K562 (cell line): Measurements from ENCODE around the gene MAP3K7. TPM values are rescaled to one million over a fixed set of nuclear protein-coding genes. Genes with fewer than 3 reads are reported as not detected.

ENCODE experiments used
- BRD9 ChIP-seq: fragments of 450-650 bp; IDR thresholded peaks from 2 replicates; pipeline ENCODE4 v1.6.1; 2018; ENCODE audit warnings: low read depth; ENCODE audit not compliant: partially characterized antibody
- CAMTA2 ChIP-seq: fragments of 250-450 bp; sonication (Bioruptor Pico); conservative IDR thresholded peaks from 2 replicates; pipeline ENCODE4 v1.5.1; 2022
- PHB ChIP-seq: fragments of 250-450 bp; sonication (Bioruptor Pico); IDR thresholded peaks from 2 replicates; pipeline ENCODE4 v1.5.0; 2021
- RAD51 ChIP-seq: fragments of 450-650 bp; IDR thresholded peaks from 2 replicates; pipeline ENCODE4 v1.7.1; 2016; ENCODE audit warnings: low read depth, mild to moderate bottlenecking, borderline replicate concordance
- RCOR1 ChIP-seq, 2 experiments: IDR thresholded peaks; 2 replicates each; pipeline ENCODE4 v1.6.1; 2012; ENCODE audit warnings: low read depth in 2 of 2, low read length in 2 of 2, borderline replicate concordance in 1 of 2, improper control_type of control experiment in 1 of 2
- TEAD2 ChIP-seq: fragments of 450-650 bp; IDR thresholded peaks from 2 replicates; pipeline ENCODE4 v1.6.1; 2016; ENCODE audit warnings: missing genetic modification characterization, control low read depth, missing compliant biosample characterization
- ZC3H8 ChIP-seq: fragments of 450-650 bp; IDR thresholded peaks from 2 replicates; pipeline ENCODE4 v1.6.1; 2017
- ZNF134 ChIP-seq: fragments of 250-450 bp; sonication (Bioruptor Pico); conservative IDR thresholded peaks from 2 replicates; pipeline ENCODE4 v1.4.0; 2020
- ZNF384 ChIP-seq: IDR thresholded peaks from 2 replicates; pipeline ENCODE4 v1.6.1; 2012; ENCODE audit warnings: low read depth, low read length, improper control_type of control experiment
- ZNF707 ChIP-seq: fragments of 250-450 bp; sonication (Bioruptor Pico); conservative IDR thresholded peaks from 2 replicates; pipeline ENCODE4 v1.8.0; 2022; ENCODE audit warnings: inconsistent platforms, mild to moderate bottlenecking, moderate library complexity
- polyA plus RNA-seq, 8 experiments: library from polyadenylated mRNA; depleted of rRNA in 4 of 8; stranded (reverse) in 5 of 8; unstranded in 3 of 8; fragments of >200 nt; fragmentation: Nextera tagmentation in 2 of 8; fragmentation: Illumina TruSeq in 1 of 8; extraction: Ambion mirVana in 2 of 8; extraction: Trizol in 1 of 8; gene quantifications; 2 replicates each; pipeline versions ENCODE4 v1.2.1 to v1.2.3, GENCODE V29; 2011 to 2014; ENCODE audit warnings: inconsistent platforms in 1 of 8, missing spikeins in 1 of 8
- total RNA-seq, 7 experiments: library from RNA; depleted of rRNA in 6 of 7; stranded (reverse); fragments of >200 nt in 6 of 7; fragmentation: Illumina TruSeq in 2 of 7; extraction: Trizol in 2 of 7; gene quantifications; 2 replicates each; pipeline versions ENCODE4 v1.2.1 to v1.2.3, GENCODE V29; 2011 to 2021; ENCODE audit warnings: low replicate concordance in 1 of 7
- TF ChIP-seq, protein P1 (sequence below): sonication (generic); formaldehyde crosslinking; IDR thresholded peaks from 2 replicates; pipeline ENCODE4 v1.4.0; 2020; ENCODE audit warnings: mild to moderate bottlenecking, missing genetic modification reagents
- TF ChIP-seq, protein P2 (sequence below): sonication (generic); formaldehyde crosslinking; IDR thresholded peaks from 2 replicates; pipeline ENCODE4 v1.8.0; 2023; ENCODE audit warnings: mild to moderate bottlenecking, missing genetic modification reagents
- TF ChIP-seq, protein P3 (sequence below): fragments of 250-450 bp; sonication (Bioruptor Pico); IDR thresholded peaks from 2 replicates; pipeline ENCODE4 v1.8.0; 2021; ENCODE audit warnings: moderate library complexity, mild to moderate bottlenecking, inconsistent platforms
- TF ChIP-seq, protein P4 (sequence below): conservative IDR thresholded peaks from 2 replicates; pipeline ENCODE4 v1.6.1; 2011; ENCODE audit warnings: low read depth, mild to moderate bottlenecking, low read length; ENCODE audit not compliant: control insufficient read depth
- TF ChIP-seq, protein P5 (sequence below): fragments of 450-650 bp; conservative IDR thresholded peaks from 2 replicates; pipeline ENCODE4 v1.6.1; 2016; ENCODE audit warnings: missing genetic modification characterization, low read depth, mild to moderate bottlenecking, missing compliant biosample characterization, moderate library complexity
- TF ChIP-seq, protein P6 (sequence below): sonication (generic); formaldehyde crosslinking; IDR thresholded peaks from 2 replicates; pipeline ENCODE4 v1.8.1; 2023; ENCODE audit warnings: mild to moderate bottlenecking, missing genetic modification reagents

Gene MAP3K7
- total and polyA plus RNA-seq, 9 of the 15 experiments (the other 6 are each of a cell fraction or from before 2014, with no cell fraction given), result 13.4 to 60.9 (median 34.8) TPM

DNA sequence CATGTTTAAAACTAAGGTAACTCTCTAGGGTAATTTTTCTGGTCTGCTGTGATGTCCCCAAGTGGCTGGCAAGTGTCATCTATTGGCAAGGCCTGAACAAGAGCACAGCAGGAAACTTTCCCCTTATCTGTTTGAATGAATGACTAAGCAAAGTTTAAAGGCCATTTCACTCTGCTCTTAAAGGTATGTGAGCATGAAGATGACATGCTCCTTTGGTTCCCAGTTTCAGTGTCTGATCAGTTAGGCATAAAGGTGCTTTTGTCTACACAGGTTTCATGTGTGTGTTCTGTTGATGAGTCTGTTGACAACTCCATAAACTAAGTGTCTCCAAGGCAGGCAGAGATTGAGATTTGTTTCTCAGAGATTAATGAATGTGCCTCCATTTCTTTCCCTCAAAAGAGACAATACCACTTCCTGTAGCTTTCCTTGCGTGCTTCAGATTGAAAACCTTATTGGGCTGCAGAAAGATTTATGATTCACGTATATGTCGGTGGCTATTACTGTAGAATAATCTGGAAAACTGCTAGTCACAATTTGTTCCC lies 83.9 kb downstream of the MAP3K7 start (continued):
- TF ChIP-seq, protein P1, sequence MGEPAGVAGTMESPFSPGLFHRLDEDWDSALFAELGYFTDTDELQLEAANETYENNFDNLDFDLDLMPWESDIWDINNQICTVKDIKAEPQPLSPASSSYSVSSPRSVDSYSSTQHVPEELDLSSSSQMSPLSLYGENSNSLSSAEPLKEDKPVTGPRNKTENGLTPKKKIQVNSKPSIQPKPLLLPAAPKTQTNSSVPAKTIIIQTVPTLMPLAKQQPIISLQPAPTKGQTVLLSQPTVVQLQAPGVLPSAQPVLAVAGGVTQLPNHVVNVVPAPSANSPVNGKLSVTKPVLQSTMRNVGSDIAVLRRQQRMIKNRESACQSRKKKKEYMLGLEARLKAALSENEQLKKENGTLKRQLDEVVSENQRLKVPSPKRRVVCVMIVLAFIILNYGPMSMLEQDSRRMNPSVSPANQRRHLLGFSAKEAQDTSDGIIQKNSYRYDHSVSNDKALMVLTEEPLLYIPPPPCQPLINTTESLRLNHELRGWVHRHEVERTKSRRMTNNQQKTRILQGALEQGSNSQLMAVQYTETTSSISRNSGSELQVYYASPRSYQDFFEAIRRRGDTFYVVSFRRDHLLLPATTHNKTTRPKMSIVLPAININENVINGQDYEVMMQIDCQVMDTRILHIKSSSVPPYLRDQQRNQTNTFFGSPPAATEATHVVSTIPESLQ (CRISPR knock-in tag), result no peak
- TF ChIP-seq RCOR1 (IDR thresholded peaks at IDR 0.05; ENCODE audit: borderline replicate concordance in 1 of 2, low read depth in 2 of 2, low read length in 2 of 2) (peak in 1 of 2 experiments; percentile 57; a peak in 1 of 4 replicates), PHB (CRISPR knock-in tag) (no peak), RAD51 (no peak), TEAD2 (no peak; the same call in 1 of the 2 replicates), CAMTA2 (CRISPR knock-in tag) (no peak), ZNF134 (CRISPR knock-in tag) (no peak), ZNF384 (no peak), BRD9 (no peak), ZC3H8 (no peak), ZNF707 (no peak)
- TF ChIP-seq, protein P2, sequence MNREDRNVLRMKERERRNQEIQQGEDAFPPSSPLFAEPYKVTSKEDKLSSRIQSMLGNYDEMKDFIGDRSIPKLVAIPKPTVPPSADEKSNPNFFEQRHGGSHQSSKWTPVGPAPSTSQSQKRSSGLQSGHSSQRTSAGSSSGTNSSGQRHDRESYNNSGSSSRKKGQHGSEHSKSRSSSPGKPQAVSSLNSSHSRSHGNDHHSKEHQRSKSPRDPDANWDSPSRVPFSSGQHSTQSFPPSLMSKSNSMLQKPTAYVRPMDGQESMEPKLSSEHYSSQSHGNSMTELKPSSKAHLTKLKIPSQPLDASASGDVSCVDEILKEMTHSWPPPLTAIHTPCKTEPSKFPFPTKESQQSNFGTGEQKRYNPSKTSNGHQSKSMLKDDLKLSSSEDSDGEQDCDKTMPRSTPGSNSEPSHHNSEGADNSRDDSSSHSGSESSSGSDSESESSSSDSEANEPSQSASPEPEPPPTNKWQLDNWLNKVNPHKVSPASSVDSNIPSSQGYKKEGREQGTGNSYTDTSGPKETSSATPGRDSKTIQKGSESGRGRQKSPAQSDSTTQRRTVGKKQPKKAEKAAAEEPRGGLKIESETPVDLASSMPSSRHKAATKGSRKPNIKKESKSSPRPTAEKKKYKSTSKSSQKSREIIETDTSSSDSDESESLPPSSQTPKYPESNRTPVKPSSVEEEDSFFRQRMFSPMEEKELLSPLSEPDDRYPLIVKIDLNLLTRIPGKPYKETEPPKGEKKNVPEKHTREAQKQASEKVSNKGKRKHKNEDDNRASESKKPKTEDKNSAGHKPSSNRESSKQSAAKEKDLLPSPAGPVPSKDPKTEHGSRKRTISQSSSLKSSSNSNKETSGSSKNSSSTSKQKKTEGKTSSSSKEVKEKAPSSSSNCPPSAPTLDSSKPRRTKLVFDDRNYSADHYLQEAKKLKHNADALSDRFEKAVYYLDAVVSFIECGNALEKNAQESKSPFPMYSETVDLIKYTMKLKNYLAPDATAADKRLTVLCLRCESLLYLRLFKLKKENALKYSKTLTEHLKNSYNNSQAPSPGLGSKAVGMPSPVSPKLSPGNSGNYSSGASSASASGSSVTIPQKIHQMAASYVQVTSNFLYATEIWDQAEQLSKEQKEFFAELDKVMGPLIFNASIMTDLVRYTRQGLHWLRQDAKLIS (CRISPR knock-in tag), result peak; percentile 56; the same call in 1 of the 2 replicates
- TF ChIP-seq, protein P3, sequence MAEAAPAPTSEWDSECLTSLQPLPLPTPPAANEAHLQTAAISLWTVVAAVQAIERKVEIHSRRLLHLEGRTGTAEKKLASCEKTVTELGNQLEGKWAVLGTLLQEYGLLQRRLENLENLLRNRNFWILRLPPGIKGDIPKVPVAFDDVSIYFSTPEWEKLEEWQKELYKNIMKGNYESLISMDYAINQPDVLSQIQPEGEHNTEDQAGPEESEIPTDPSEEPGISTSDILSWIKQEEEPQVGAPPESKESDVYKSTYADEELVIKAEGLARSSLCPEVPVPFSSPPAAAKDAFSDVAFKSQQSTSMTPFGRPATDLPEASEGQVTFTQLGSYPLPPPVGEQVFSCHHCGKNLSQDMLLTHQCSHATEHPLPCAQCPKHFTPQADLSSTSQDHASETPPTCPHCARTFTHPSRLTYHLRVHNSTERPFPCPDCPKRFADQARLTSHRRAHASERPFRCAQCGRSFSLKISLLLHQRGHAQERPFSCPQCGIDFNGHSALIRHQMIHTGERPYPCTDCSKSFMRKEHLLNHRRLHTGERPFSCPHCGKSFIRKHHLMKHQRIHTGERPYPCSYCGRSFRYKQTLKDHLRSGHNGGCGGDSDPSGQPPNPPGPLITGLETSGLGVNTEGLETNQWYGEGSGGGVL (CRISPR knock-in tag), result no peak
- TF ChIP-seq, protein P4, sequence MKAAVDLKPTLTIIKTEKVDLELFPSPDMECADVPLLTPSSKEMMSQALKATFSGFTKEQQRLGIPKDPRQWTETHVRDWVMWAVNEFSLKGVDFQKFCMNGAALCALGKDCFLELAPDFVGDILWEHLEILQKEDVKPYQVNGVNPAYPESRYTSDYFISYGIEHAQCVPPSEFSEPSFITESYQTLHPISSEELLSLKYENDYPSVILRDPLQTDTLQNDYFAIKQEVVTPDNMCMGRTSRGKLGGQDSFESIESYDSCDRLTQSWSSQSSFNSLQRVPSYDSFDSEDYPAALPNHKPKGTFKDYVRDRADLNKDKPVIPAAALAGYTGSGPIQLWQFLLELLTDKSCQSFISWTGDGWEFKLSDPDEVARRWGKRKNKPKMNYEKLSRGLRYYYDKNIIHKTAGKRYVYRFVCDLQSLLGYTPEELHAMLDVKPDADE, result no peak
- TF ChIP-seq, protein P5, sequence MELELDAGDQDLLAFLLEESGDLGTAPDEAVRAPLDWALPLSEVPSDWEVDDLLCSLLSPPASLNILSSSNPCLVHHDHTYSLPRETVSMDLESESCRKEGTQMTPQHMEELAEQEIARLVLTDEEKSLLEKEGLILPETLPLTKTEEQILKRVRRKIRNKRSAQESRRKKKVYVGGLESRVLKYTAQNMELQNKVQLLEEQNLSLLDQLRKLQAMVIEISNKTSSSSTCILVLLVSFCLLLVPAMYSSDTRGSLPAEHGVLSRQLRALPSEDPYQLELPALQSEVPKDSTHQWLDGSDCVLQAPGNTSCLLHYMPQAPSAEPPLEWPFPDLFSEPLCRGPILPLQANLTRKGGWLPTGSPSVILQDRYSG, result 0 out of 2 replicates have a peak, but pooled peaks have one; percentile 18
- TF ChIP-seq, protein P6, sequence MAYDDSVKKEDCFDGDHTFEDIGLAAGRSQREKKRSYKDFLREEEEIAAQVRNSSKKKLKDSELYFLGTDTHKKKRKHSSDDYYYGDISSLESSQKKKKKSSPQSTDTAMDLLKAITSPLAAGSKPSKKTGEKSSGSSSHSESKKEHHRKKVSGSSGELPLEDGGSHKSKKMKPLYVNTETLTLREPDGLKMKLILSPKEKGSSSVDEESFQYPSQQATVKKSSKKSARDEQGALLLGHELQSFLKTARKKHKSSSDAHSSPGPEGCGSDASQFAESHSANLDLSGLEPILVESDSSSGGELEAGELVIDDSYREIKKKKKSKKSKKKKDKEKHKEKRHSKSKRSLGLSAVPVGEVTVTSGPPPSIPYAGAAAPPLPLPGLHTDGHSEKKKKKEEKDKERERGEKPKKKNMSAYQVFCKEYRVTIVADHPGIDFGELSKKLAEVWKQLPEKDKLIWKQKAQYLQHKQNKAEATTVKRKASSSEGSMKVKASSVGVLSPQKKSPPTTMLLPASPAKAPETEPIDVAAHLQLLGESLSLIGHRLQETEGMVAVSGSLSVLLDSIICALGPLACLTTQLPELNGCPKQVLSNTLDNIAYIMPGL (CRISPR knock-in tag), result no peak
